Left lobe of liver (tissue), 2 donors: ENCODE measurements around the gene CLEC2D. TPM values are rescaled to one million over a fixed set of nuclear protein-coding genes. Genes with fewer than 3 reads are reported as not detected.
"Not testable (repeated sequence)": the region's sequence is repeated elsewhere in the genome, so short reads cannot be mapped to it uniquely, and the experiment has no call there.

ENCODE experiments used
- ATAC-seq: fragments of 200-7000 bp; cut with Tn5 transposase; one replicate; pipeline ENCODE4 v1.9.1; 2020; ENCODE audit warnings: mild to moderate bottlenecking, moderate library complexity
- DNase-seq: peaks from one replicate; pipeline ENCODE4 v3.0.0-alpha.2; 2020; ENCODE audit warnings: low spot score
- total RNA-seq: library from RNA; stranded (reverse); gene quantifications from one replicate; pipeline ENCODE4 v1.2.1, GENCODE V29; 2021
- donor health status: DM: no; HTN: no; CAD: no; lungs with moderate emphysema.
- donor health status: DM: no; HTN: yes; CAD: no.

Gene CLEC2D
- total RNA-seq, 1 donor from 2014 or later = 1.6 TPM

- DNase-seq = no peak
- no peak for ATAC-seq
Observed at GRCh38 chr12:9699269-9699897, 29.9 kb downstream of the CLEC2D start.

GRCh38 chr12:9699898-9700605 lies 30.5 kb downstream of the CLEC2D start:
- ATAC-seq (peak; percentile 35), DNase-seq (no peak)

- no peak for ATAC-seq
- DNase-seq = no peak
Observed at GRCh38 chr12:9700606-9700956, 31.1 kb downstream of the CLEC2D start.

- no peak for DNase-seq
Observed at GRCh38 chr12:9701380-9702154, 32.1 kb downstream of the CLEC2D start.

GRCh38 chr12:9702255-9702654 lies 32.7 kb downstream of the CLEC2D start:
- ATAC-seq (no peak), DNase-seq (no peak)

More at GRCh38 chr12:9701380-9702154, 32.1 kb downstream of the CLEC2D start:
- no peak for ATAC-seq

- ATAC-seq, DNase-seq: not testable (repeated sequence)
Observed at GRCh38 chr12:9704561-9704960, 35.0 kb downstream of the CLEC2D start.

- DNase-seq (no peak), ATAC-seq (no peak)
Observed at GRCh38 chr12:9706086-9706685, 36.7 kb downstream of the CLEC2D start.

- DNase-seq (no peak), ATAC-seq (no peak)
Observed at GRCh38 chr12:9707356-9707755, 37.8 kb downstream of the CLEC2D start.

- ATAC-seq (peak; percentile 87), DNase-seq (no peak)
Observed at GRCh38 chr12:9707864-9708808, 38.6 kb downstream of the CLEC2D start.

- ATAC-seq = no peak
- DNase-seq = no peak
Observed at GRCh38 chr12:9708853-9709252, 39.3 kb downstream of the CLEC2D start.

- DNase-seq (no peak), ATAC-seq (no peak)
Observed at GRCh38 chr12:9710584-9711375, 41.3 kb downstream of the CLEC2D start.

GRCh38 chr12:9711664-9712063 lies 42.2 kb downstream of the CLEC2D start:
- ATAC-seq = no peak

GRCh38 chr12:9713032-9713558 lies 43.6 kb downstream of the CLEC2D start:
- not testable (repeated sequence) for ATAC-seq

More at GRCh38 chr12:9711664-9712063, 42.2 kb downstream of the CLEC2D start:
- no peak for DNase-seq

GRCh38 chr12:9717070-9717925 lies 47.8 kb downstream of the CLEC2D start:
- DNase-seq (no peak), ATAC-seq (no peak)

More at GRCh38 chr12:9713032-9713558, 43.6 kb downstream of the CLEC2D start:
- DNase-seq = not testable (repeated sequence)

- ATAC-seq = no peak
- no peak for DNase-seq
Observed at GRCh38 chr12:9718968-9719367, 49.5 kb downstream of the CLEC2D start.

GRCh38 chr12:9719790-9720189 lies 50.3 kb downstream of the CLEC2D start:
- ATAC-seq = no peak
- DNase-seq = no peak

- DNase-seq (no peak), ATAC-seq (no peak)
Observed at GRCh38 chr12:9721394-9722092, 52.0 kb downstream of the CLEC2D start.

- ATAC-seq (no peak), DNase-seq (no peak)
Observed at GRCh38 chr12:9724023-9724422, 54.5 kb downstream of the CLEC2D start.
